NCI-H345 treated with DMSO at 0.1 percent for 48 hours (cell line): ENCODE measurements around the gene BCAP31.
A peak's percentile ranks its signal among the peaks of the same experiment; 100 is the strongest.

Experiments
- DNase-seq: peaks from one replicate; lab custom pipeline; 2025; ENCODE audit not compliant: unreplicated experiment; lab: John Stamatoyannopoulos, UW

BCAP31 gene

GRCh38 chrX:153724252-153725038 is at the start of gene BCAP31, which contains the start of gene ABCD1:
Gene BCAP31 (minus strand): TSS chrX:153724387. CDS start chrX:153723244, 1,143 bp downstream.
Gene ABCD1 (plus strand): TSS chrX:153724856. CDS start chrX:153725267, 411 bp downstream.
- DNase-seq = peak; percentile 60

DNA sequence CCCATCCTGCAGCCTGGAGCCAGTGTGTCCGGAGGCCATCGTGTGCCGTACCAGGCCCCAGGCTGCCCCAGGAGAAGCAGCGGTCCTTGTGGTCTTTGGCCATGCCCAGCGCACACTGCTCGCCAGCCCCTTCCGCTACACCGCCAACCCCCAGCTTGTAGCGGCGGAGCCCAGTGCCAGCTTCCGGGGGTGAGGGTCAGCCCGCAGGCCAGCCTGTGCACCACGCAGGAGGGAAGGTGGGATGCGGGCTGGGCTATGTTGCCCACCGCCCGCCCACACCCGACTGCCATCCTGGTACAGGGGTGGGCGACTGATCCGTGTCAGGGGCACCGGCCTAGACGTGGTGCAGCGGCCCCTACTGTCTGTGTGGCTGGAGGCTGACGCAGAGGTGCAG is 49.0 kb upstream of the BCAP31 start:
- DNase-seq = no peak

- DNase-seq = no peak
Measured at GRCh38 chrX:153772316-153773217, 48.4 kb upstream of the BCAP31 start.

DNA sequence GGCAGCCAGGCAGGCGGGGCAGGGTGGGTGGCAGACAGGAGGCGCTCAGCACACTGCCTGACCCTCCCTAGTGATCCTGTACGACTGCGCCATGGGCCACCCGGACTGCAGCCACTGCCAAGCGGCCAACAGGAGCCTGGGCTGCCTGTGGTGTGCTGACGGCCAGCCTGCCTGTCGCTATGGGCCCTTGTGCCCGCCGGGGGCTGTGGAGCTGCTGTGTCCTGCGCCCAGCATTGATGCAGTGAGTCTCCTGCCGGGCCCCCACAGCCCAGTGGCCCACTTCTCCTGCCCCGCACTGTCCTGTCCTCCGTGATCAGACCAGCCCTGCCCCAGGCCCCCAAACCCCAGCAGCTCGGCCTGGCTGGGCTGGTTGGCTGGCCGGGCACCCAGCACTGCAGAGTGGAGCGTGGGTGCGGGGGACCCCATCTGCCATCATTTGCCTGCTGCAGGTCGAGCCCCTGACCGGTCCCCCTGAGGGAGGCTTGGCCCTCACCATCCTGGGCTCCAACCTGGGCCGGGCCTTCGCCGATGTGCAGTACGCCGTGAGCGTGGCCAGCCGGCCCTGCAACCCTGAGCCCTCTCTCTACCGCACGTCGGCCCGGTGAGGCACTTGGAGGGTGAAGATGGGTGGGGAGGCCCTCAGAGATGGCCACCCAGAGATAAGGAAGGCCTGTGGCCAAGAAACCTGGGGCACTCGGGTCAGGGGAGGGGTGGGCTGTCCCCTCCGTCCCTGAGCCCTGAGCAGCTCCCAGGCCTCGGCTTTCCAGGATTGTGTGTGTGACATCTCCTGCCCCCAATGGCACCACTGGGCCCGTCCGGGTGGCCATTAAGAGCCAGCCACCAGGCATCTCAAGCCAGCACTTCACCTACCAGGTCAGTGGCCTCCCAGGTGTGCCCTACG is 47.5 kb upstream of the BCAP31 start:
- no peak for DNase-seq

DNA sequence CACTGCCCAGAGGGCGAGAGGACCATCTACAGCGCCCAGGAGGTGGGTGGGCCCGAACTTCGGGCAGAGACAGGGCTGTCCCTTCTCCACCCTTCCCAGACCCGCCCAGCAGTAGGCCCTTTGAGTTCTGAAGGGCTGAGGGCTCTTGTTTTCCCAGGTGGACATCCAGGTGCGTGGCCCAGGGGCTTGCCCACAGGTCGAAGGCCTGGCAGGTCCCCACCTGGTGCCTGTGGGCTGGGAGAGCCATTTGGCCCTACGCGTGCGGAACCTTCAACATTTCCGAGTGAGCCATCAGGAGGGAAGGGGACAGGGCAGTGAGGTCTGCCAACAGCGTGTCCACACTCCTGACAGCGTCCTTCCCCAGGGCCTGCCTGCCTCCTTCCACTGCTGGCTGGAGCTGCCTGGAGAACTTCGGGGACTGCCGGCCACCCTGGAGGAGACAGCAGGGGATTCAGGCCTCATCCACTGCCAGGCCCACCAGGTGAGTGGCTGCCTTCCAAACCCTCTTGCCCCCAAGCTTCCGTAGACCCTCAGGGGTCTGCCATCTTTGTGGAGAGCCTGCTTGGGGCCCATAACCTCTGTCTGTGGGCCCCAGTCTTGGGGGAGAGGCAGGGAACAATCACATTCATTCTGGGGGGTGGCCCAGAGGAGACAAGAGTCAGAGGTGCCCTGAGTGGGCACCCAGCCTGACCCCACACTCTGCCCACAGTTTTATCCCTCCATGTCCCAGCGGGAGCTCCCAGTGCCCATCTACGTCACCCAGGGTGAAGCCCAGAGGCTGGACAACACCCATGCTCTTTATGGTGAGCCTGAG is 46.6 kb upstream of the BCAP31 start:
- DNase-seq = no peak

GRCh38 chrX:153769865-153770600 is 45.8 kb upstream of the BCAP31 start:
- DNase-seq = no peak

- DNase-seq = no peak
Measured at GRCh38 chrX:153769158-153769864, 45.1 kb upstream of the BCAP31 start.

DNA sequence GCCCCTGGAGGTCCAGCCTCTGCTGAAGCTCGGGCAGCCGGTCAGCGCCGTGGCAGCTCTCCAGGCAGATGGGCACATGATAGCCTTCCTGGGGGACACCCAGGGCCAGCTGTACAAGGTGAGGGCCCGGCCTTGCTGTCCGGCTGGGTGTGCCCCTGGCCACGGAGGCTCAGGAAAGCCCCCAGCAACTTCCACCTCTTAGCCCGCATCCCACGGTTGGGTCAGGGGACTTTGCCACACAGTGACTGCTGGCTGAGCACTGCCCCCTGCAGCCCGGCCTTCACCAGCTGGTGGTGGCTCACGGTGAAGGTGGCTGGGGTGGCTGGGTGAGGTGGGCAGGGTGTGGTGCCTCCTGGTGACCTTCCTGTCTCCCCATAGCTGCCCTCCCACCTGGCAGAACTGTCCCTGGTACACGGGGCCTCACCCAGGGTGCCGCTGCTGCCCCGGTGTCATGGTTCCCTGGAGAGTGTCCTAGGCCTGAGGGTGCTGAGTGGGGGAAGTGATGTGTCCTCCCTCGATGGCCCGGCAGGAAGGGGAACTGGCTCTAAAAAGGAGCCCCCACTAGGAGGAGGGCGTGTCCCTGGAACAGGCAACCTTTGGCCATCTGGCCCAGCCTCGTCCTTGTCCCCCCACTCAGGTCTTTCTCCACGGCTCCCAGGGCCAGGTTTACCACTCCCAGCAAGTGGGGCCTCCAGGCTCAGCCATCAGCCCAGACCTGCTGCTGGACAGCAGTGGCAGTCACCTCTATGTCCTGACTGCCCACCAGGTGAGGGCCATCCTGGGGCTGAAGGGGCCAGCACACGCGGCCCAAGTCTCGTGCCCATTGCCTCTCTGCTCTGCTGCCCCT is 44.3 kb upstream of the BCAP31 start:
- no peak for DNase-seq

- no peak for DNase-seq
Measured at GRCh38 chrX:153767674-153768055, 43.5 kb upstream of the BCAP31 start.

- no peak for DNase-seq
Measured at GRCh38 chrX:153766871-153767673, 42.9 kb upstream of the BCAP31 start.

DNA sequence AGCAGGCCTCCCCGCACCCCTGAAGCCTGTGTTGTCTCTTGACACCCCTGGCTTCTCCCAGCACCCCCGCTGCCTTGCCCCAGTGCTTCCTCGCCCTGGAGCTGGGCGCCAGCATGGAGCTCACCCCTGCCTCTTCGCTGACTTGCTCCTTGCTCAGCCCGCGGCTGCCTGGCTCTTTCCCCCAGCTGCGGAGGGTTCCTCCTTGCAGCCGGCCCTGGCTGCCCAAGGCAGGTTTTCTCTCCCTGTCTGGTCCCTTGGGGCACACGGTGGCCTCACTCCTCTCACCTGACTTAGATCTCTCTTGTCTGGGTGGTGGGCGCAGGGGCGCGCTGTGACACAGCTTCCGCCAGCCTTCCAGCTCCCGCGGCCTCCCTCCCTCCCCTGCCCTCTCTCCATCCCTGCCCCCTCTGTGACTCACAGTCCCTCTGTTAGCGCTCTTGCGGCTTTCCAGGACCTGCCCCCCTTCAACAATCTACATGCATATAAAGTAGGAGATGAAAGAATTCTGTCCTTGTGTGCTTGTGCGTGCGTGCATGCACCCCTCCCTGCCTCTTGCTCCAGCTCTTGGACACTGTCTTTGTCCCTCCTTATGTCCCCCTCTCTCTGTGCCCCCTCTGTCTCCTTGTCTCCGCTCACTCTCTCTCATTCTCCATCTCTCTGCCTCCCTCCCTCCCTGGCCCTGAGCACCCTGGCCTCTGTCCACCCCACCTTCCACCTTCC is 42.1 kb upstream of the BCAP31 start:
- no peak for DNase-seq

DNA sequence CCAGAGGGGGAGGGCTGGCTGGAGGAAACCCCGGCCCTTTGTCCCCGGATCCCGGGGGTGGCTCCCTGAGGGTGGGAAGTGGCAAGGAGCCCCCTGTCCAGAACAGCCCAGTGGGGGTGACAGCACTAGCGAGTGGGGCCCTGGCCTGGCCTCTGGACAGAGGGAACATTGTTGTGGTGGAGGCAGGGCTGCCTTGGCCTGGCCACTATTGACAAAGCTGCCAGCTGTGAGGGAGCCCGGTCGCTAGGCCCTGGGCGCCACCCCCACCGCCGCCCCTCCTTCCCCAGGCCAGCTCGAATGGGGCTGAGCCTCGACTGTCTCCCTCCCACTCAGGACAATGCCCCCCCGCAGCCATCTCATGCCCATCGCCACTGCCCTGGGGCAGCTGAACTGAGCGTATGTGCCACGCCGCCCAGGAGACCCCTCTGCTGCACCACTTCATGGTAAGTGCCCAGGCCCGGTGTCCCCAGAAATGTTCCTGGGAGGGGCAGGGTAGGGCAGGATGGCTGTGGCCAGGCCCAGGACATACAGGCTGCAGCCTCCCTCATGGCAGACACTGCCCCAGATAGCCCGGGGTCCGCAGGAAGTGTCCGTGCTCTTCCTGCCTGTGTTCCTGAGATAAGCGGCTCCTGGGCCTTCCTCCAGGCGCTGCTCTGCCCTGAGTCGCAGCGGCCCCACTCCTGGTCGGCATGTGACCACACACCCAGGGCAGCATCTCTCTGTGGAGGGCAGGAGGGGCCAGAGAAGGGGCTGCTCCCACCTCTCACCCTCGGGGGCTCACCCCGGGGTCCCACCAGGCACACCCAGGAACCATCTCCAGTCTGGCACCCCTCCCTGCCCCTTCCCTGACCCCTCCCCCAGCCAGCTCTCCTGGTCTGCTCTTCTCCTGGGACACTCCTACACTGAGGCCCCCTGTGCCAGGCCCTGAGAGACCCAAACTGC is 41.2 kb upstream of the BCAP31 start:
- no peak for DNase-seq

DNA sequence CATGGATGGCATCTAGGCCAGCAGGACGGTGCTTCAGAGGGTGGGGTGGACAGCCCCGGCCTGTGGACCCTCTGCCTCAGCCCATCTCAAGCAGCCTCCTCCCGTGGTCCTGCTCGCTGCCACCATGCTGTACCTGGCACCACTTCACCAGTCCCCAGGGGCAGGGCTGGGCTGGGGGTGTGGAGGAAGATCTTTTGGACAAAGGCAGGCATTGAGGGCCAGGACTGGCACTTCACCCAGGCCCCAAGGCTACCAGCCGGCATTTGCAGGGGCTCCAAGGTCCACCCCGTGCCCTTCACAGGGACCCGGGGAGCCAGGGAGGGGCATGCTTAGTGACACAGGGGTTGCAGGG is 40.6 kb upstream of the BCAP31 start:
- no peak for DNase-seq

DNA sequence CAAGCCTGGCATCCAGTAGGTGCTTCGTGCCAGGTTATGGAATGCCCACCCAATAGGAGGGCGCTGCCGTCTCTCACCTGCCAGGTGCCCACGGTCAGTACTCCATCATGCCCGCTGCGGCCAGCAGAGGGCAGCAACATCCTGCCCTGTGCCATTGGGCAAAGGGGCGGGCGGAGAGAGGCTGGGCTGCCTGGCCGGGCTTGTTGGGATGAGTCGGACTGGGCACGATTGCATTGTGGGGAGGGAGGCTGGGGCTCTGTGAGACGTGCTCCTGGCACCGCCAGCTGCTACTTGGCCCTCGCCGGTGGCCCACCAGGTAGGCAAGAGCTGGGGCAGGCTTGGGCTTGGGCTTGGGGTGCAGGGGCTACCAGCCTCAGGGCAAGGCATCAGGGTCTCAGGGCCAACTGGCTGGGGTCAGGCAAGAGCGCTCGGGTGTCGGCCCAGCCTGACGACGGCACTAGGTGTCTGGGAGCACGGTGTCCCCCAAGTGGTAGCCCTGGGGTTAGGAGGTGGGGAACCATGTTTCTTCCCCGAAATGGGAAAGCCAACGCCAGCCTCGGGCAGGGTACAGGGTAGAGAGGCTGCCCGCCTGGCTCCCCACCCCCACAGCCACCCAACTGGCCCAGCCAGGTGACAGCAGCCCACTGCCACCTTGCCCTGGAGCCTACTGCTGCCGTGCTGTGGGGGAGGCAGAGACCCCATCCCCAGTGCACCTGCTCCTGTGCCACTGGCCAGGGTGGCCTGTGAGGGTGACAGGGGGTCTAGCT is 40.0 kb upstream of the BCAP31 start, which contains the start of gene PLXNB3:
Gene PLXNB3 (plus strand): TSS at position 261 of the 767 bp plus-strand sequence. CDS start 1,287 bp downstream, outside the sequence.
- peak; percentile 56 for DNase-seq
